ENCODE data around the gene UNC5C.

UNC5C gene

GRCh38 chr4:95358421-95358820, 190.4 kb downstream of the UNC5C start:
- H3K4me3 ChIP-seq (ENCODE audit: low read depth, low read length), result no peak overlapping the region
- no peak for TF ChIP-seq CTCF (IDR thresholded peaks at IDR 0.05; ENCODE audit: insufficient read depth, low read depth, low read length, missing control alignments)

GRCh38 chr4:95355021-95355420, 193.8 kb downstream of the UNC5C start:
- TF ChIP-seq CTCF (IDR thresholded peaks at IDR 0.05; ENCODE audit: insufficient read depth, low read depth, low read length, missing control alignments), result no peak
- no peak overlapping the region for H3K4me3 ChIP-seq (ENCODE audit: low read depth, low read length)
- DNase-seq (ENCODE audit: low read depth), result no peak

More at GRCh38 chr4:95358421-95358820, 190.4 kb downstream of the UNC5C start:
- no peak for DNase-seq (ENCODE audit: low read depth)

- no peak for DNase-seq (ENCODE audit: low read depth)
- H3K4me3 ChIP-seq (ENCODE audit: low read depth, low read length), result no peak overlapping the region
- no peak for TF ChIP-seq CTCF (IDR thresholded peaks at IDR 0.05; ENCODE audit: insufficient read depth, low read depth, low read length, missing control alignments)
Observed at GRCh38 chr4:95348418-95348817, 200.4 kb downstream of the UNC5C start.

GRCh38 chr4:95343235-95343634, 205.5 kb downstream of the UNC5C start:
- TF ChIP-seq CTCF (IDR thresholded peaks at IDR 0.05; ENCODE audit: insufficient read depth, low read depth, low read length, missing control alignments), result no peak

GRCh38 chr4:95340191-95340590, 208.6 kb downstream of the UNC5C start:
- no peak overlapping the region for H3K4me3 ChIP-seq (ENCODE audit: low read depth, low read length)
- no peak for TF ChIP-seq CTCF (IDR thresholded peaks at IDR 0.05; ENCODE audit: insufficient read depth, low read depth, low read length, missing control alignments)
- no peak for DNase-seq (ENCODE audit: low read depth)

More at GRCh38 chr4:95343235-95343634, 205.5 kb downstream of the UNC5C start:
- DNase-seq (ENCODE audit: low read depth), result no peak
- H3K4me3 ChIP-seq (ENCODE audit: low read depth, low read length), result no peak overlapping the region

- H3K4me3 ChIP-seq (ENCODE audit: low read depth, low read length), result no peak overlapping the region
- no peak for DNase-seq (ENCODE audit: low read depth)
- TF ChIP-seq CTCF (IDR thresholded peaks at IDR 0.05; ENCODE audit: insufficient read depth, low read depth, low read length, missing control alignments), result no peak
Observed at GRCh38 chr4:95325665-95326064, 223.1 kb downstream of the UNC5C start.

- no peak for TF ChIP-seq CTCF (IDR thresholded peaks at IDR 0.05; ENCODE audit: insufficient read depth, low read depth, low read length, missing control alignments)
- no peak overlapping the region for H3K4me3 ChIP-seq (ENCODE audit: low read depth, low read length)
- no peak for DNase-seq (ENCODE audit: low read depth)
Observed at GRCh38 chr4:95319169-95319568, 229.6 kb downstream of the UNC5C start.

Data from GM12865 (cell line).